ENCODE results near the gene RGS9. TPM values are rescaled to one million over a fixed set of nuclear protein-coding genes. Genes with fewer than 3 reads are reported as not detected.

The RGS9 gene
- total and polyA plus RNA-seq, 2 of the 13 experiments (the other 11 are each of a cell fraction or from before 2014, with no cell fraction given), result 0.44 to 0.74 TPM

DNA sequence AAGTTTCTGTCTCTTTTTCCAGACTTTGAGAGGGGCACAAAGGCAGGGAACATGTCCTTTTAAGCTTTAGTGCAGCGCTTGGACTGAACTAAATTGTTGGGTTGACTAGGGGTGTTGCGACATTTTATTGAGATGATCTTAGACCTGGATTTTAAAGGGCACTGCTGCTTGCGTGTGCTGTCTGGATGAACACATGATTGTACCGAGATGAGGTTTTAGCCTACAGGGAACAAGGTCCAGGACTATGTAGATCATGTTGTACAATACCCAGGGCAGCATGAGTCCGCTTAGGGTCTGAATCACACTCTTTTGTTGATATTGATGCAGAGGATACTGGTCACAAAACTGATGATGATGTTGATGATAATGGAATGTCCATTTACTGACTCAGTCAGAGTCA, 5.2 kb upstream of the RGS9 start:
- H3K9ac ChIP-seq (ENCODE audit: insufficient read depth, low read depth, low read length), result no peak overlapping the region
- no peak for TF ChIP-seq EED (CRISPR knock-in tag; IDR thresholded peaks at IDR 0.05)
- no peak for TF ChIP-seq MYNN (CRISPR knock-in tag; IDR thresholded peaks at IDR 0.05; ENCODE audit: low read depth)
- TF ChIP-seq, protein P1, sequence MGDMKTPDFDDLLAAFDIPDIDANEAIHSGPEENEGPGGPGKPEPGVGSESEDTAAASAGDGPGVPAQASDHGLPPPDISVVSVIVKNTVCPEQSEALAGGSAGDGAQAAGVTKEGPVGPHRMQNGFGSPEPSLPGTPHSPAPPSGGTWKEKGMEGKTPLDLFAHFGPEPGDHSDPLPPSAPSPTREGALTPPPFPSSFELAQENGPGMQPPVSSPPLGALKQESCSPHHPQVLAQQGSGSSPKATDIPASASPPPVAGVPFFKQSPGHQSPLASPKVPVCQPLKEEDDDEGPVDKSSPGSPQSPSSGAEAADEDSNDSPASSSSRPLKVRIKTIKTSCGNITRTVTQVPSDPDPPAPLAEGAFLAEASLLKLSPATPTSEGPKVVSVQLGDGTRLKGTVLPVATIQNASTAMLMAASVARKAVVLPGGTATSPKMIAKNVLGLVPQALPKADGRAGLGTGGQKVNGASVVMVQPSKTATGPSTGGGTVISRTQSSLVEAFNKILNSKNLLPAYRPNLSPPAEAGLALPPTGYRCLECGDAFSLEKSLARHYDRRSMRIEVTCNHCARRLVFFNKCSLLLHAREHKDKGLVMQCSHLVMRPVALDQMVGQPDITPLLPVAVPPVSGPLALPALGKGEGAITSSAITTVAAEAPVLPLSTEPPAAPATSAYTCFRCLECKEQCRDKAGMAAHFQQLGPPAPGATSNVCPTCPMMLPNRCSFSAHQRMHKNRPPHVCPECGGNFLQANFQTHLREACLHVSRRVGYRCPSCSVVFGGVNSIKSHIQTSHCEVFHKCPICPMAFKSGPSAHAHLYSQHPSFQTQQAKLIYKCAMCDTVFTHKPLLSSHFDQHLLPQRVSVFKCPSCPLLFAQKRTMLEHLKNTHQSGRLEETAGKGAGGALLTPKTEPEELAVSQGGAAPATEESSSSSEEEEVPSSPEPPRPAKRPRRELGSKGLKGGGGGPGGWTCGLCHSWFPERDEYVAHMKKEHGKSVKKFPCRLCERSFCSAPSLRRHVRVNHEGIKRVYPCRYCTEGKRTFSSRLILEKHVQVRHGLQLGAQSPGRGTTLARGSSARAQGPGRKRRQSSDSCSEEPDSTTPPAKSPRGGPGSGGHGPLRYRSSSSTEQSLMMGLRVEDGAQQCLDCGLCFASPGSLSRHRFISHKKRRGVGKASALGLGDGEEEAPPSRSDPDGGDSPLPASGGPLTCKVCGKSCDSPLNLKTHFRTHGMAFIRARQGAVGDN (CRISPR knock-in tag; IDR thresholded peaks at IDR 0.05), result no peak
- peak; percentile 30 for TF ChIP-seq TEAD3 (CRISPR knock-in tag; optimal IDR thresholded peaks at IDR 0.05; ENCODE audit: borderline replicate concordance)
- peak; percentile 26; the same call in 1 of the 2 replicates for TF ChIP-seq CREB1 (IDR thresholded peaks at IDR 0.05)
- no peak for TF ChIP-seq CREB1 (CRISPR knock-in tag; IDR thresholded peaks at IDR 0.05)
- TF ChIP-seq HNF4G (IDR thresholded peaks at IDR 0.05; ENCODE audit: borderline replicate concordance, low read depth, low read length), result peak; percentile 59; the same call in 1 of the 2 replicates
- no peak for TF ChIP-seq HNF4G (CRISPR knock-in tag; IDR thresholded peaks at IDR 0.05; ENCODE audit: borderline replicate concordance, low read depth)
- peak; percentile 77 for TF ChIP-seq HNF4A (CRISPR knock-in tag; IDR thresholded peaks at IDR 0.05)
- TF ChIP-seq ZNF782 (CRISPR knock-in tag; IDR thresholded peaks at IDR 0.05; ENCODE audit: borderline replicate concordance), result no peak
- TF ChIP-seq, protein P2, sequence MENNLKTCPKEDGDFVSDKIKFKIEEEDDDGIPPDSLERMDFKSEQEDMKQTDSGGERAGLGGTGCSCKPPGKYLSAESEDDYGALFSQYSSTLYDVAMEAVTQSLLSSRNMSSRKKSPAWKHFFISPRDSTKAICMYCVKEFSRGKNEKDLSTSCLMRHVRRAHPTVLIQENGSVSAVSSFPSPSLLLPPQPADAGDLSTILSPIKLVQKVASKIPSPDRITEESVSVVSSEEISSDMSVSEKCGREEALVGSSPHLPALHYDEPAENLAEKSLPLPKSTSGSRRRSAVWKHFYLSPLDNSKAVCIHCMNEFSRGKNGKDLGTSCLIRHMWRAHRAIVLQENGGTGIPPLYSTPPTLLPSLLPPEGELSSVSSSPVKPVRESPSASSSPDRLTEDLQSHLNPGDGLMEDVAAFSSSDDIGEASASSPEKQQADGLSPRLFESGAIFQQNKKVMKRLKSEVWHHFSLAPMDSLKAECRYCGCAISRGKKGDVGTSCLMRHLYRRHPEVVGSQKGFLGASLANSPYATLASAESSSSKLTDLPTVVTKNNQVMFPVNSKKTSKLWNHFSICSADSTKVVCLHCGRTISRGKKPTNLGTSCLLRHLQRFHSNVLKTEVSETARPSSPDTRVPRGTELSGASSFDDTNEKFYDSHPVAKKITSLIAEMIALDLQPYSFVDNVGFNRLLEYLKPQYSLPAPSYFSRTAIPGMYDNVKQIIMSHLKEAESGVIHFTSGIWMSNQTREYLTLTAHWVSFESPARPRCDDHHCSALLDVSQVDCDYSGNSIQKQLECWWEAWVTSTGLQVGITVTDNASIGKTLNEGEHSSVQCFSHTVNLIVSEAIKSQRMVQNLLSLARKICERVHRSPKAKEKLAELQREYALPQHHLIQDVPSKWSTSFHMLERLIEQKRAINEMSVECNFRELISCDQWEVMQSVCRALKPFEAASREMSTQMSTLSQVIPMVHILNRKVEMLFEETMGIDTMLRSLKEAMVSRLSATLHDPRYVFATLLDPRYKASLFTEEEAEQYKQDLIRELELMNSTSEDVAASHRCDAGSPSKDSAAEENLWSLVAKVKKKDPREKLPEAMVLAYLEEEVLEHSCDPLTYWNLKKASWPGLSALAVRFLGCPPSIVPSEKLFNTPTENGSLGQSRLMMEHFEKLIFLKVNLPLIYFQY (CRISPR knock-in tag; IDR thresholded peaks at IDR 0.05; ENCODE audit: borderline replicate concordance), result no peak
- TF ChIP-seq SAP130 (CRISPR knock-in tag; IDR thresholded peaks at IDR 0.05; ENCODE audit: low read depth), result 0 out of 2 replicates have a peak, but pooled peaks have one; percentile 8
- no peak for TF ChIP-seq FOXO1 (CRISPR knock-in tag; IDR thresholded peaks at IDR 0.05)
- TF ChIP-seq, protein P3, sequence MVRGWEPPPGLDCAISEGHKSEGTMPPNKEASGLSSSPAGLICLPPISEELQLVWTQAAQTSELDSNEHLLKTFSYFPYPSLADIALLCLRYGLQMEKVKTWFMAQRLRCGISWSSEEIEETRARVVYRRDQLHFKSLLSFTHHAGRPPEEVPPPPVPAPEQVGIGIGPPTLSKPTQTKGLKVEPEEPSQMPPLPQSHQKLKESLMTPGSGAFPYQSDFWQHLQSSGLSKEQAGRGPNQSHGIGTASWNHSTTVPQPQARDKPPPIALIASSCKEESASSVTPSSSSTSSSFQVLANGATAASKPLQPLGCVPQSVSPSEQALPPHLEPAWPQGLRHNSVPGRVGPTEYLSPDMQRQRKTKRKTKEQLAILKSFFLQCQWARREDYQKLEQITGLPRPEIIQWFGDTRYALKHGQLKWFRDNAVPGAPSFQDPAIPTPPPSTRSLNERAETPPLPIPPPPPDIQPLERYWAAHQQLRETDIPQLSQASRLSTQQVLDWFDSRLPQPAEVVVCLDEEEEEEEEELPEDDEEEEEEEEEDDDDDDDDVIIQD (CRISPR knock-in tag; IDR thresholded peaks at IDR 0.05; ENCODE audit: low read depth), result peak; percentile 15; the same call in 1 of the 2 replicates
- no peak for TF ChIP-seq NAIF1 (CRISPR knock-in tag; IDR thresholded peaks at IDR 0.05; ENCODE audit: borderline replicate concordance)
- TF ChIP-seq FOXK2 (IDR thresholded peaks at IDR 0.05), result 0 out of 2 replicates have a peak, but pooled peaks have one; percentile 15
- peak; percentile 63 for TF ChIP-seq FOSL2 (CRISPR knock-in tag; IDR thresholded peaks at IDR 0.05)
- TF ChIP-seq ZNF256 (CRISPR knock-in tag; conservative IDR thresholded peaks at IDR 0.05), result no peak

More for the DNA sequence above, 5.2 kb upstream of the RGS9 start:
- no TSS peak for BruUV-seq (replicated peaks)
- ATAC-seq (peak; percentile 82), DNase-seq (ENCODE audit: low spot score) (peak; percentile 57), FAIRE-seq (peak; percentile 73)
- Histone ChIP-seq H3K9me3 (ENCODE audit: low read length) (no peaks in the 10 kb centered on the region), H3K27ac (ENCODE audit: extremely low read length, insufficient read depth, low read length) (no peak overlapping the region), H3K79me2 (ENCODE audit: insufficient read depth, low read length) (no peaks in the 10 kb centered on the region), H4K20me1 (ENCODE audit: insufficient read depth, low read length) (no peaks in the 10 kb centered on the region), H3K4me1 (ENCODE audit: insufficient read depth, low read length) (peaks cover 26% of the 10 kb centered on the region), H3K36me3 (replicated peaks in 1 of 2; ENCODE audit: control insufficient read depth in 1 of 2, insufficient read depth in 2 of 2, low read length in 2 of 2) (no peaks in the 10 kb centered on the region), H3K4me3 (replicated peaks in 1 of 3; ENCODE audit: insufficient read depth in 1 of 3, low read depth in 2 of 3, low read length in 3 of 3) (no peak overlapping the region), H3K27me3 (ENCODE audit: control insufficient read depth in 1 of 2, insufficient read depth in 2 of 2, low read length in 2 of 2) (peaks cover 2 to 25% of the 10 kb centered on the region in 2 experiments; a peak in 4 of 5 replicates), H3K4me2 (ENCODE audit: low read depth, low read length) (peak overlapping the region; percentile 50), H2AFZ (ENCODE audit: low read length) (no peak overlapping the region)
- POLR2A ChIA-PET, result interaction anchor here (0.6 kb wide), 1 partner anchor 9 kb away, joined by 3 read pairs; no protein-coding TSS in a partner anchor
- 0% methylated on average over 5 of the region's 5 CpGs for WGBS (ENCODE audit: low lambda C conversion rate)
- intact Hi-C loops (cut with micrococcal nuclease; ENCODE audit: unreplicated experiment) (no loop called here), in situ Hi-C loops (cut with HindIII; ENCODE audit: extremely low pct_ligation_motif_present, low pct_unique_long_range_greater_than_20kb) (no loop called here)
- CTCF ChIA-PET (ENCODE audit: low intra/inter-chr PET ratio, low total read pairs), result no interaction called here

All from HepG2 (cell line).